Measurements from ENCODE around the gene SAAL1. TPM values are rescaled to one million over a fixed set of nuclear protein-coding genes. Genes with fewer than 3 reads are reported as not detected.

Gene SAAL1
- total RNA-seq, 1 donor from 2014 or later: 39.7 TPM

- intact Hi-C loops (cut with micrococcal nuclease): loop anchor here (5.0 to 10.0 kb wide), 3 partner anchors 373 to 1370 kb away; partner anchors contain the start of genes C11orf58, KCNC1 and RPS13
- Mint-ChIP-seq H3K36me3 (ENCODE audit: low read depth) (peaks cover 39% of the 10 kb centered on the region), H3K9me3 (no peaks in the 10 kb centered on the region), H3K4me3 (peak overlapping the region; percentile 91), H3K4me1 (peaks cover 32% of the 10 kb centered on the region), H3K27me3 (peaks cover 8% of the 10 kb centered on the region), H3K27ac (peak overlapping the region; percentile 76)
- ChIA-PET POLR2A (interaction anchor here (0.7 to 1.4 kb wide), 8 partner anchors 10 to 649 kb away, joined by 3 to 14 read pairs (median 6); partner anchors contain the start of genes LDHA, SERGEF and TSG101), CTCF (interaction anchor here (0.6 to 2.3 kb wide), 8 partner anchors 9 to 1845 kb away, joined by 3 to 20 read pairs (median 4); no protein-coding TSS in a partner anchor)
- DNase-seq (no peak), ATAC-seq (ENCODE audit: low read depth) (no peak)
- no peak for TF ChIP-seq CTCF (IDR thresholded peaks at IDR 0.05)
Measured at GRCh38 chr11:18105086-18105801, 638 bp downstream of the SAAL1 start.

GRCh38 chr11:18100926-18101656 lies 4.8 kb downstream of the SAAL1 start:
- Mint-ChIP-seq H3K4me3 (peak overlapping the region; percentile 39), H3K27ac (peak overlapping the region; percentile 80), H3K9me3 (no peaks in the 10 kb centered on the region), H3K27me3 (no peaks in the 10 kb centered on the region), H3K4me1 (peaks cover 35% of the 10 kb centered on the region), H3K36me3 (ENCODE audit: low read depth) (peaks cover 68% of the 10 kb centered on the region)
- peak; percentile 33 for ATAC-seq (ENCODE audit: low read depth)
- intact Hi-C loops (cut with micrococcal nuclease): loop anchor here (10.0 kb wide), 2 partner anchors 1026 to 1366 kb away; partner anchors contain the start of genes C11orf58 and RPS13
- TF ChIP-seq CTCF (IDR thresholded peaks at IDR 0.05): no peak
- DNase-seq: no peak
- CTCF ChIA-PET: interaction anchor here (1.9 kb wide), 1 partner anchor 14 kb away, joined by 8 read pairs; no protein-coding TSS in a partner anchor
- POLR2A ChIA-PET: no interaction called here

DNA sequence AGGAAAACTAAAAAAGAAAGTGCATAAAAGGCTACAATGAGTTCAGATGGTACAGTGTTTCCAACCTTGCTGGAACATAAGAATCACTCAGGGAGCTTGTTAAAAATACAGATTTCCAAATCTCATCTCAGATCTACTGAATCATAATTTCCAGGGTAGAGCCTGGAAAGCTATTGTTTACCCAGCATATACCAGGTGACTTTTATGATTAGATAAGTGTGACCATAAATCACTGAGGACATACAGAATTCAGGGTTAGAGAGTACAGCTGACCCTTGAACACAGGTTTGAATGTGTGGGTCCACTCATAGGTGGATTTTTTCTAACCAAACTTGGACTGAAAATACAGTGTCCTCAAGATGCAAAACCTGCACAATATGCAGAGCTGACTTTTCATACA lies 11.9 kb downstream of the SAAL1 start:
- ChIA-PET CTCF (interaction anchor here (1.0 kb wide), 1 partner anchor 107 kb away, joined by 3 read pairs; no protein-coding TSS in a partner anchor), POLR2A (no interaction called here)
- Mint-ChIP-seq H3K27ac (no peak overlapping the region), H3K27me3 (no peaks in the 10 kb centered on the region), H3K4me1 (no peaks in the 10 kb centered on the region), H3K4me3 (no peak overlapping the region), H3K9me3 (no peaks in the 10 kb centered on the region), H3K36me3 (ENCODE audit: low read depth) (peaks cover 77% of the 10 kb centered on the region)
- DNase-seq: no peak
- TF ChIP-seq CTCF (IDR thresholded peaks at IDR 0.05): no peak
- ATAC-seq (ENCODE audit: low read depth): no peak
- intact Hi-C loops (cut with micrococcal nuclease): no loop called here

DNA sequence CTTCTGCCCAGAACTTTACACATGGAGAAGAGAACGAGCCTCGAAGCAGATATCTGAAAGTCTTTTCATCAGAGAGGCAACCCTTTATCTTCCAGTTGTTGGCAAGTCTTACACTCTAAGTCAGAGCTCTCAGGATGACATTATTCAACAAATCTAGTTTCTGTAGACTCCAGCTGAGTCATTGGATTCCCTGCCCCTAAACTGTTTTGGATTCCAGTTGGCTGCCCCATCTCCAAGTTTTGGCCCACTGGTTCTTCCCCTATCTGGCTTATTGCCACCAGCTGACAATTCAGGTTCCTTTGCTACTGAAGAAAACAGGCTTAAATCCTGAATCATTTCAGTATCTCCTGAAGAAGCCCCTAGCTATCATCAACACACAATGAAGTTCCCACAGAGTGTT lies 14.2 kb downstream of the SAAL1 start:
- H3K9me3 Mint-ChIP-seq: no peaks in the 10 kb centered on the region
- intact Hi-C loops (cut with micrococcal nuclease): no loop called here
- CTCF ChIA-PET: no interaction called here
- no peak for ATAC-seq (ENCODE audit: low read depth)
- POLR2A ChIA-PET: no interaction called here
- TF ChIP-seq CTCF (IDR thresholded peaks at IDR 0.05): no peak
- no peak overlapping the region for H3K4me3 Mint-ChIP-seq
- H3K36me3 Mint-ChIP-seq (ENCODE audit: low read depth): peaks cover 83% of the 10 kb centered on the region
- no peaks in the 10 kb centered on the region for H3K27me3 Mint-ChIP-seq
- H3K27ac Mint-ChIP-seq: no peak overlapping the region
- DNase-seq: no peak
- H3K4me1 Mint-ChIP-seq: no peaks in the 10 kb centered on the region

- Mint-ChIP-seq H3K36me3 (ENCODE audit: low read depth) (peaks cover 82% of the 10 kb centered on the region), H3K4me1 (no peaks in the 10 kb centered on the region), H3K4me3 (no peak overlapping the region), H3K27ac (no peak overlapping the region), H3K9me3 (no peaks in the 10 kb centered on the region), H3K27me3 (no peaks in the 10 kb centered on the region)
- ATAC-seq (ENCODE audit: low read depth) (no peak), DNase-seq (no peak)
- intact Hi-C loops (cut with micrococcal nuclease): no loop called here
- TF ChIP-seq CTCF (IDR thresholded peaks at IDR 0.05): no peak
- ChIA-PET CTCF (no interaction called here), POLR2A (no interaction called here)
Measured at GRCh38 chr11:18088966-18089365, 16.9 kb downstream of the SAAL1 start.

Data from activated B cell treated with CpG ODN at 0.5 μM for 24 hours (primary cell).